ENCODE data around the gene FAM131A.

The FAM131A gene

GRCh38 chr3:184358921-184359350 lies 21.5 kb downstream of the FAM131A start:
- no peak for DNase-seq

GRCh38 chr3:184359610-184360009 lies 22.2 kb downstream of the FAM131A start:
- no peak for DNase-seq

- no peak for DNase-seq
These were observed 22.9 kb downstream of the FAM131A start for GRCh38 chr3:184360070-184360928.

GRCh38 chr3:184360929-184361531 lies 23.6 kb downstream of the FAM131A start:
- DNase-seq: no peak

- no peak for DNase-seq
These were observed 24.1 kb downstream of the FAM131A start, which contains the start of the genes CLCN2 and POLR2H for GRCh38 chr3:184361532-184361931. TSS of gene CLCN2 (minus strand) at chr3:184361605. CDS start at chr3:184361479, 126 bp downstream. TSS of gene POLR2H (plus strand) at chr3:184361710. CDS start at chr3:184363493, 1,783 bp downstream.

- no peak for DNase-seq
These were observed 24.7 kb downstream of the FAM131A start for GRCh38 chr3:184361932-184362667.

GRCh38 chr3:184362668-184363546 lies 25.5 kb downstream of the FAM131A start:
- DNase-seq: peak; percentile 97

GRCh38 chr3:184366619-184367289 lies 29.4 kb downstream of the FAM131A start:
- no peak for DNase-seq

GRCh38 chr3:184368116-184368515 lies 30.7 kb downstream of the FAM131A start:
- DNase-seq: no peak

- no peak for DNase-seq
These were observed 31.3 kb downstream of the FAM131A start for GRCh38 chr3:184368586-184369183.

GRCh38 chr3:184371570-184372018 lies 34.2 kb downstream of the FAM131A start:
- peak; percentile 60 for DNase-seq

- DNase-seq: no peak
These were observed 35.0 kb downstream of the FAM131A start for GRCh38 chr3:184372296-184372821.

GRCh38 chr3:184372911-184373310 lies 35.5 kb downstream of the FAM131A start:
- DNase-seq: no peak

- no peak for DNase-seq
These were observed 36.0 kb downstream of the FAM131A start for GRCh38 chr3:184373422-184373821.

GRCh38 chr3:184375747-184376461 lies 38.5 kb downstream of the FAM131A start:
- DNase-seq: no peak

- DNase-seq: no peak
These were observed 40.0 kb downstream of the FAM131A start for GRCh38 chr3:184377374-184377773.

GRCh38 chr3:184377882-184378445 lies 40.6 kb downstream of the FAM131A start, which contains the start of gene THPO:
TSS of gene THPO (minus strand) at chr3:184378207. CDS start at chr3:184376259, 1,948 bp downstream.
- DNase-seq: no peak

GRCh38 chr3:184378651-184379357 lies 41.4 kb downstream of the FAM131A start:
- DNase-seq: no peak

All from NCI-H1436 treated with DMSO at 0.1 percent for 48 hours (cell line).